ENCODE measurements around the gene BRINP3.

- no peak for TF ChIP-seq CTCF (IDR thresholded peaks at IDR 0.05)
- TF ChIP-seq POLR2A (IDR thresholded peaks at IDR 0.05): no peak
- TF ChIP-seq POLR2AphosphoS5 (IDR thresholded peaks at IDR 0.05): no peak
Observed at GRCh38 chr1:190098107-190098506, 379.6 kb downstream of the BRINP3 start.
